ENCODE results near the gene TBCD.

DNA sequence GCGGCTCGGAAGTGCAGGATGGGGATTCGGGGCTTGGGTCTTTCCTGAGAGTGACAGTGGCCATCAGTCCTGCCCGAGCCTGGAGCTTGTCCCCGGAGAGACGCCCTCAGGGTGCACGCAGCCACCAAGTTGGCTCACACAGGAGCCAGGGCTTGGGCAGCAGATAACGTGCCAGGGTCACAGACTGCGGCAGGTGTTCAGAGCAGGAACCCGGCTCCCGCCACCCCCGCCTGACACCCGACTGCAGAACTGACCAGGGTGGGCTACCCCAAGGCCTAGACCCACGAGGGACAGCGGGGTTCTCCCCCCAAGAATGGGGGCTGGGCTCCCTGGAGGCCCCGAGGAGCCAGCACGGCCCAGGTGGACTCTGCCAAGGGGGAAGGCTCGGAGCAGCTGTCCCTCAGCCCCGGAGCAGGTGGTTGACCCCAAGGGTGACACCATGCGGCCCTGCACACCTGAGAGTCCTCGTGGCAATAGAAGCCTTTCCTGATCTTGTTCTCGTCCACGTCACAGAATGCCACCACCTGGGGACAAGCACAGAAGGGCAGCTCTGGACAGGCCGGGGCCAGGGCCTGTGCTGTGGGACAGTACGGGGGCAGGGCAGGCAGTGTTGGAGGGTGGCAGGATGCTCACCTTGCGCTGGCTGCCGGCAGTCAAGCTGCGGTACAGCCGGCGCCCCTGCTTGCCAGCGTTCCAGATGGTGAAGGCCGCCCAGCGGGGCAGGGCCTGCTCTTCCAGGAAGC lies 205.0 kb downstream of the TBCD start:
- TF ChIP-seq, protein P1, sequence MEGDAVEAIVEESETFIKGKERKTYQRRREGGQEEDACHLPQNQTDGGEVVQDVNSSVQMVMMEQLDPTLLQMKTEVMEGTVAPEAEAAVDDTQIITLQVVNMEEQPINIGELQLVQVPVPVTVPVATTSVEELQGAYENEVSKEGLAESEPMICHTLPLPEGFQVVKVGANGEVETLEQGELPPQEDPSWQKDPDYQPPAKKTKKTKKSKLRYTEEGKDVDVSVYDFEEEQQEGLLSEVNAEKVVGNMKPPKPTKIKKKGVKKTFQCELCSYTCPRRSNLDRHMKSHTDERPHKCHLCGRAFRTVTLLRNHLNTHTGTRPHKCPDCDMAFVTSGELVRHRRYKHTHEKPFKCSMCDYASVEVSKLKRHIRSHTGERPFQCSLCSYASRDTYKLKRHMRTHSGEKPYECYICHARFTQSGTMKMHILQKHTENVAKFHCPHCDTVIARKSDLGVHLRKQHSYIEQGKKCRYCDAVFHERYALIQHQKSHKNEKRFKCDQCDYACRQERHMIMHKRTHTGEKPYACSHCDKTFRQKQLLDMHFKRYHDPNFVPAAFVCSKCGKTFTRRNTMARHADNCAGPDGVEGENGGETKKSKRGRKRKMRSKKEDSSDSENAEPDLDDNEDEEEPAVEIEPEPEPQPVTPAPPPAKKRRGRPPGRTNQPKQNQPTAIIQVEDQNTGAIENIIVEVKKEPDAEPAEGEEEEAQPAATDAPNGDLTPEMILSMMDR (IDR thresholded peaks at IDR 0.05), result no peak
- no peak for TF ChIP-seq POLR2A (IDR thresholded peaks at IDR 0.05)
